Fibroblast of gingiva (primary cell): ENCODE results near the gene VPS11.
"Not testable (repeated sequence)": the region's sequence is repeated elsewhere in the genome, so short reads cannot be mapped to it uniquely, and the experiment has no call there.

Experiments
- DNase-seq: peaks from one replicate; pipeline ENCODE4 v3.0.0-alpha.2; 2011; ENCODE audit warnings: low read depth

Gene VPS11

GRCh38 chr11:119067371-119068222, at the start of gene VPS11:
TSS of gene VPS11 (plus strand) at chr11:119067818. CDS start at chr11:119067824, 6 bp downstream.
- DNase-seq: peak; percentile 95

DNA sequence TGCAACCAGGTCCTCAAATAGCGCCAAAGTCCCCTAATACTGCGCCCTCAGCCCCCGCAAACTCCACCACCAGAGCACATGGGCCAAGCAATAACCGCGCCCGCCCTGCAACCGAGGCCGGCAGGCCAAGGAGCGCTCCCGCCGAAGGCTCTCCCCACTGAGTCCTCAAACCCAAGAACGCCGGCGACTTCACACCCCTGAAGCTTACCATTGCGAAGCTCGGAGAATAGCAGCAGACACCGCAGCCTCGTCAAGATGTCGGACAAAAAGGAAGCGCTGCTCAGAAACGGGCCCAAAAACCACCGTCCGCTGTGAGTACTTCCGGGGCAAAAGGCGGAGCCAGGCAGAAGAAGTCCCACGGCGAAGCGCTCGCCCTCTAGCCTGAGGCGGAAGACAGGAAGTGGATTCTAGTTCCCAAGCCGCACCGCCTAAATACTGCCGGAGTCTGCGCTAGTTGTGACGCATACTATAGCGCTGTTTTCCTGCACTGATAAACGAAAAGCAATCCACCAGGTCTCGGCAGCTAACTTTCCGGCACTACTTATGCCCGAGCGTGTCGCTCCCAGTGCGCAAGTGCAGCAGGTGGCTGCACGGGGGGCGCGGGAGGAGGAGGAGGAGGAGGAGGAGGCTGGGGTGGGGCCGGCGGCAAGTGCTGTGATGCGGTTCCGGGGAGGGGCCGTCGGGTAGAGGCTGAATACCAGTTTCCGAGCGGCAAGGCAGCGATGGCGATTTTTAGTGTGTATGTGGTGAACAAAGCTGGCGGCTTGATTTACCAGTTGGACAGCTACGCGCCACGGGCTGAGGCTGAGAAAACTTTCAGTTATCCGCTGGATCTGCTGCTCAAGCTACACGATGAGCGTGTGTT, 49.3 kb upstream of the VPS11 start, which contains the start of the genes RPS25 and TRAPPC4:
Gene RPS25 (minus strand): TSS at position 270 of the 865 bp plus-strand sequence. CDS start 59 bp downstream, at position 211.
Gene TRAPPC4 (plus strand): TSS at position 693 of the 865 bp plus-strand sequence. CDS start 30 bp downstream, at position 723.
- peak; percentile 93 for DNase-seq

DNA sequence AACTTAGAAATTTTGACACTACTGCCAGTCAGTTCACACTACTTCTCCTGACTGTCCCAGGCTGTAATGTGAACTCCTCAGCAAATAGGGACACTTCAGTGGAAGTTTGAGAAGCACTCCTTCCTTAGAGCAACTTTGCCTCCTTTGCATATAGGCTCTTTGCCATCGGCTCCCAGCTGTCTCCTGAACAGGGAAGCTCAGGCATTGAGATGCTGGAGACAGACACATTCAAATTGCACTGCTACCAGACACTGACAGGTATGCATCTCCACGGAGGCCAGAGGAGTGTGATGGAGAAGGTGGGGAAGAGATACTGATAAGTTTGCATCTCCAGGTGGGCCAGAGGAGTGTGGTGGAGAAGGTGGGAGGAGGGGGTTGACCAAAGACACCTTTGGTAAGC, 47.6 kb upstream of the VPS11 start:
- DNase-seq: no peak

- DNase-seq: no peak
These were observed 46.0 kb upstream of the VPS11 start for GRCh38 chr11:119021631-119022030.

DNA sequence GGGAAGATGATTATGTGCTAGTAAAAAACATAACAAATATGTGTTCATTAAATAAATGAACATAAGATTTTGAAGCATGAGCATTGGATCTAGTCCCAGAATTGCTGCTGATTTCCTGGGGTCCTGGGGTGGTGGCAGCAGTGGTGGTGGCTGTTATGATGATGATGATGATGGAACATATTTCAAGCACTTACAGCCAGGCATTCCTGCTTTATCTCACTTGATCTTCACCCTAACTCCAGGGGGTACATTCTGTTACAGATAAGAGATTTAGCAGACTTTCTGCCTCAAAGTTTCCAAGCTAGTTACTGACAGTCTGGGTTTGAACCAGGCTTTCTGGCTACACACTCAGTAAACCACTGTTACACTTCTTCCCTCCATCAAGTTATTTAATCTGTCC, 43.9 kb upstream of the VPS11 start:
- DNase-seq: no peak

- DNase-seq: no peak
These were observed 43.1 kb upstream of the VPS11 start for GRCh38 chr11:119024430-119025098.

GRCh38 chr11:119025099-119025473, 42.5 kb upstream of the VPS11 start:
- DNase-seq: no peak

GRCh38 chr11:119025541-119025940, 42.1 kb upstream of the VPS11 start:
- no peak for DNase-seq

- DNase-seq: no peak
These were observed 41.4 kb upstream of the VPS11 start for GRCh38 chr11:119025978-119026766.

- no peak for DNase-seq
These were observed 40.6 kb upstream of the VPS11 start for GRCh38 chr11:119026970-119027369.

DNA sequence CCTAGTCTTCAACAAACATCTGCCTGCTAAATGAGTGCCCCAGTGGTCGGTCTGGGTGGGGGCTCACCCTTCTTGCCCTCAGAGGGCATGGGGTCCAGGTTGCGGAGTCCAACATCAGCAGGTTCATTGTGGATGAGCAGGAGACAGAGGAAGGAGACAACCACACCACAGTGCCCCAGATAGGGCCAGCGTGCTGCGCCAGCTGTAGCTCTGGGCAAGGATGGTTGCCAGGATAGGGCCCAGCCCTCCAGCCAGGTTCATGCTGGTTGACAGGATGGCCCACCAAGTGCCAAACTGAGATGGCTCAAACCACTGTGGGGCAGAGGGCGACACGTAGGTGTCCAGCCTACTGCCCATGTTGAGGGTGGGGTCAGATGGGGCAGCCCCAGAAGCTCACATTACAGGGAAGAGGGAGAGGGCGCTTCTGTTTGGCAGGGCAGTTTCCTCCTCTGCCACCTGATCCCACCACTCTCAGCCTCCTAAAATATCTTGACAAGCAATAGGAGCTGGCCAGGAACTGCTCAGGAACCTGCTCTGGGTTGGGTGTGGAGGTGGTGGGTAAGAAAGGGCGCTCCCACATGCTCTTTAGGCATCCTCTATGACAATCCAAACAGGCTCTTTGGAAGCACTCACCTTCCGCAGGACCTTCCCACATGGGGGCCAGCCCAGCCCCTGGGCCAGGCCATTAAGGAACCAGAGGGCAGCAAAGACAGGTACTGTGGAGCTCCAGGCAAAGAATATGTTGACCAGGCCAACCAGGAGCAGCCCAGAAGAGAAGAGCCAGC, 39.9 kb upstream of the VPS11 start:
- no peak for DNase-seq

- no peak for DNase-seq
These were observed 39.1 kb upstream of the VPS11 start for GRCh38 chr11:119028346-119029068.

GRCh38 chr11:119029069-119029339, 38.6 kb upstream of the VPS11 start:
- no peak for DNase-seq

DNA sequence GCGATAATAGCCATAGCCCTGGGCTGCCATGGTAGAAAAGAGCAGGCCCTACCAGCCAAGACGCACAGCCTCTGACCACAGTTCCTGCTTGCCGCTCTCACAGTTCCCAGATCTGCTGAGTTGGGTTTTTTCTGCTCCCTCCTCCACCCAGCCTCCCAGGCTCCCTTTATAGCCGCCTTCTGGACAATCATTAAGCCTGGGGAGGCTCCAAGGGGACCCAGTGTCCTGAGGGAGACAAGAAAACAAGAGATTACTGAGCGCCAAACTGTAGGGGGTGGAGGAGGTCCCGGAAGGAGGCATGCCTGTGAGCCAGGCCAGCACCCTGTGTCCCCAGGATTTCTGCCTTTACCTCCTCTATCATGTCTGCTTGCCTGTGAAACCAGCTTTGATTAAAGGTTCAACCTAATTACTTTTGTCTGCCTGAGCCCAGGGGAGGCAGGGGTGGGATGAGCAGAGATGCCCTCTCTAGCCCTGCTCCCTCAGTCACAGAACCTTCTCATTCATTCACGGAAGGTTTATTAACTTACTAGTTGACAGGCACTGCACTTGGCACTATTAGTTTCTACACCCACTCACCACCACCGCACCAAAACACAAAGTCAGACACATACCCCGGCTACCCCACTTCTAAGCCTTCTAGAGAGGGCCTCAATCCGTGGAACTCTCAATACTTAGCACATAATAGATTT, 38.1 kb upstream of the VPS11 start:
- DNase-seq: no peak

GRCh38 chr11:119030029-119030328, 37.6 kb upstream of the VPS11 start:
- DNase-seq: no peak

GRCh38 chr11:119030329-119031047, 37.1 kb upstream of the VPS11 start, which contains the start of gene SLC37A4:
TSS of gene SLC37A4 (minus strand) at chr11:119030877.
- peak; percentile 97 for DNase-seq

GRCh38 chr11:119031912-119032280, 35.7 kb upstream of the VPS11 start:
- no peak for DNase-seq

- not testable (repeated sequence) for DNase-seq
These were observed 34.2 kb upstream of the VPS11 start for GRCh38 chr11:119033421-119033820.

DNA sequence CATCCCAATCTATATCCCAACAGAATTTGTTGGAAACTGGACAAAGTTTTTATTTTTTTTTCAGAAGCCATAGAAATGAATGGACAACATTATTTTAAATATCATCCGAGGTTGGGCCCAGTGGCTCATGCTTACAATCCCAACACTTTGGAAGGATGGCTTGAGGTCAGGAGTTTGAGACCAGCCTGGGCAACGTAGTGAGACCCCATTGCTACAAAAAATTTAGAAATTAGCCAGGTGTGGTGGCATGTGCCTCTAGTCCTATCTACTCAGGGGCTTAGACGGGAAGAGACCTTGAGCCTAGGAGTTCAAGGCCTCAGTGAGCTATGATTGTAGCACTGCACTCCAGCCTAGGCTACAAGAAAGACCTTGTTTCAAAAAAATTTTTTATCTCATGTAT, 32.8 kb upstream of the VPS11 start:
- DNase-seq: no peak
